Airway epithelial cell (primary cell): ENCODE results near the gene IFIT5. TPM values are rescaled to one million over a fixed set of nuclear protein-coding genes. Genes with fewer than 3 reads are reported as not detected.

Experiments
- total RNA-seq: library from RNA; depleted of rRNA; stranded (reverse); fragments of >200 nt; gene quantifications from 2 replicates; pipeline ENCODE4 v1.2.3, GENCODE V29; 2015

The IFIT5 gene
- total RNA-seq, result 3.7 and 3.9 TPM in 2 replicates

DNA sequence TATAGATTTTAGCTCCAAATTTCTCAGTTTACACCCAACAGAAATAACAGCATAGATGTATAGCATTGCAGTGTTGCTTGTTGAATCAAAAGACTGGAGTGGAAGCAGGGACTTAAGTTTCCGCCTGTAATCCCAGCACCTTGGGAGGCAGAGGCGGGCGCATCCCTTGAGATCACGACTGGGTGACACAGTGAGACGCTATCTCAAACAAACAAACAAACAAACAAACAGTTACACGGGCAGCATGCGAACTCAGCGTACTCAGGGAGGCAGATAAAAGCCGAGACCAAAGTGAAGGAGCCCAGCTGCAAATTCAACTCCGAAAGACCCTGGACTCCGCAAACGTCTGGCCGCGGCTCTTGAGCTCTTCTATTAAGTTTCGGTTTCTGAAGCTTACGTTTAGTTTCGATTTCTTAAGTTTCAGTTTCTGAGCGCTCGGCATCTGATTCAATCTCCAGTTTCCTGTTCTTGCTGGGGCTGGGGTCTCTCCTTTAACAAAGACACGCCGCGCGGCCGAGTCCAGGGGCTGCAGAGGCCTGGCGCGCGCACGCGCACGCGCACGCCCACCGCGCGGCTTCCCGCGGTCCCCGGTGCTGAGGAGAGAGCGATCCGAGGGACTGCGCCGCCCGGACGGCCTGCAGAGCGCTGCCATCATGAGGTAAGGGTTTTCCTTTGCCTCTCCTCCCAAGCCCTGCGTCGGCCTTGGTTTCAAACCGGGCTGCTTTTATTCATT, at the start of gene IFIT5:
Gene IFIT5, plus strand, starts transcription at position 423 of the 733 bp plus-strand sequence. Its CDS starts 231 bp downstream, at position 654.

GRCh38 chr10:89377705-89378637, 36.4 kb upstream of the IFIT5 start, which contains the start of gene IFIT1B:
TSS of gene IFIT1B (plus strand) at chr10:89378056. CDS start at chr10:89378136, 80 bp downstream.

GRCh38 chr10:89391907-89392756, 22.2 kb upstream of the IFIT5 start, which contains the start of gene IFIT1:
TSS of gene IFIT1 (plus strand) at chr10:89392623. CDS start at chr10:89392713, 90 bp downstream.

Other genes starting within 250 kb of the IFIT5 start
- 0.33 TPM in 1 of 2 replicates, not detected in the other for gene CH25H, start 207.3 kb upstream of the IFIT5 start, total RNA-seq
- 33.5 and 37.3 TPM in 2 replicates for gene LIPA, start 162.8 kb upstream of the IFIT5 start, total RNA-seq
- gene IFIT2, start 112.5 kb upstream of the IFIT5 start, total RNA-seq, result 0.19 and 0.28 TPM in 2 replicates
- gene IFIT3, start 86.6 kb upstream of the IFIT5 start, total RNA-seq, result 0.71 and 0.93 TPM in 2 replicates
- not detected in 2 replicates for gene IFIT1B, start 36.5 kb upstream of the IFIT5 start, total RNA-seq
- gene IFIT1, start 21.9 kb upstream of the IFIT5 start, total RNA-seq, result 0.14 and 0.42 TPM in 2 replicates
- 0.07 TPM in 1 of 2 replicates, not detected in the other for gene SLC16A12, start 121.0 kb downstream of the IFIT5 start, total RNA-seq
- gene PANK1, start 230.7 kb downstream of the IFIT5 start, total RNA-seq, result 4.8 and 5.9 TPM in 2 replicates